NCI-H2029 (cell line): ENCODE results near the gene ZNF674.
A peak's percentile ranks its signal among the peaks of the same experiment; 100 is the strongest.
"Not testable (repeated sequence)": the region's sequence is repeated elsewhere in the genome, so short reads cannot be mapped to it uniquely, and the experiment has no call there.

Experiments used
- DNase-seq: peaks from one replicate; lab custom pipeline; 2025; lab: John Stamatoyannopoulos, UW

The ZNF674 gene

GRCh38 chrX:46569621-46570020 is 24.4 kb upstream of the ZNF674 start:
- peak; percentile 40 for DNase-seq

GRCh38 chrX:46567388-46567787 is 22.2 kb upstream of the ZNF674 start:
- DNase-seq, result no peak

- peak; percentile 14 for DNase-seq
These were observed 16.8 kb upstream of the ZNF674 start for GRCh38 chrX:46561824-46562657.

GRCh38 chrX:46559062-46559461 is 13.8 kb upstream of the ZNF674 start:
- no peak for DNase-seq

GRCh38 chrX:46554942-46555341 is 9.7 kb upstream of the ZNF674 start:
- no peak for DNase-seq

GRCh38 chrX:46553935-46554334 is 8.7 kb upstream of the ZNF674 start:
- DNase-seq, result no peak

GRCh38 chrX:46551494-46552128 is 6.4 kb upstream of the ZNF674 start:
- DNase-seq, result no peak

GRCh38 chrX:46549914-46550313 is 4.7 kb upstream of the ZNF674 start:
- no peak for DNase-seq

- DNase-seq, result no peak
These were observed 2.6 kb upstream of the ZNF674 start for GRCh38 chrX:46547857-46548256.

- not testable (repeated sequence) for DNase-seq
These were observed 694 bp downstream of the ZNF674 start for GRCh38 chrX:46544527-46544926.

- no peak for DNase-seq
These were observed 1.8 kb downstream of the ZNF674 start for GRCh38 chrX:46543441-46543840.

- DNase-seq, result no peak
These were observed 13.8 kb downstream of the ZNF674 start for GRCh38 chrX:46531442-46531841.

GRCh38 chrX:46530404-46530908 is 14.8 kb downstream of the ZNF674 start:
- DNase-seq, result not testable (repeated sequence)

- not testable (repeated sequence) for DNase-seq
These were observed 15.3 kb downstream of the ZNF674 start for GRCh38 chrX:46529740-46530403.

GRCh38 chrX:46528640-46529039 is 16.6 kb downstream of the ZNF674 start:
- not testable (repeated sequence) for DNase-seq

GRCh38 chrX:46506076-46506475 is 39.1 kb downstream of the ZNF674 start:
- no peak for DNase-seq

- DNase-seq, result no peak
These were observed 42.4 kb downstream of the ZNF674 start for GRCh38 chrX:46502848-46503247.

GRCh38 chrX:46500054-46500453 is 45.2 kb downstream of the ZNF674 start:
- DNase-seq, result no peak

- no peak for DNase-seq
These were observed 56.5 kb downstream of the ZNF674 start for GRCh38 chrX:46488712-46489111.

- DNase-seq, result no peak
These were observed 59.3 kb downstream of the ZNF674 start for GRCh38 chrX:46485897-46486296.

- DNase-seq, result not testable (repeated sequence)
These were observed 66.6 kb downstream of the ZNF674 start for GRCh38 chrX:46478634-46479033.

- DNase-seq, result no peak
These were observed 67.8 kb downstream of the ZNF674 start for GRCh38 chrX:46477435-46477834.

GRCh38 chrX:46465203-46465602 is 80.0 kb downstream of the ZNF674 start:
- no peak for DNase-seq
